Breast epithelium (tissue), 3 donors: Measurements from ENCODE around the gene RCC1.
A peak's percentile ranks its signal among the peaks of the same experiment; 100 is the strongest.

Experiments used
- POLR2AphosphoS5 ChIP-seq, 3 donors: sonication (generic); formaldehyde crosslinking; IDR thresholded peaks; one replicate each; pipeline ENCODE4 v1.6.1; 2017; ENCODE audit warnings: antibody characterized with exemption in 3 of 3
- TF ChIP-seq, protein P1 (sequence below), 3 donors: fragments of 450-650 bp; IDR thresholded peaks; one replicate each; pipeline ENCODE4 v1.5.1; 2016 to 2017; ENCODE audit warnings: antibody characterized with exemption in 3 of 3, mild to moderate bottlenecking in 3 of 3, moderate library complexity in 3 of 3

DNA sequence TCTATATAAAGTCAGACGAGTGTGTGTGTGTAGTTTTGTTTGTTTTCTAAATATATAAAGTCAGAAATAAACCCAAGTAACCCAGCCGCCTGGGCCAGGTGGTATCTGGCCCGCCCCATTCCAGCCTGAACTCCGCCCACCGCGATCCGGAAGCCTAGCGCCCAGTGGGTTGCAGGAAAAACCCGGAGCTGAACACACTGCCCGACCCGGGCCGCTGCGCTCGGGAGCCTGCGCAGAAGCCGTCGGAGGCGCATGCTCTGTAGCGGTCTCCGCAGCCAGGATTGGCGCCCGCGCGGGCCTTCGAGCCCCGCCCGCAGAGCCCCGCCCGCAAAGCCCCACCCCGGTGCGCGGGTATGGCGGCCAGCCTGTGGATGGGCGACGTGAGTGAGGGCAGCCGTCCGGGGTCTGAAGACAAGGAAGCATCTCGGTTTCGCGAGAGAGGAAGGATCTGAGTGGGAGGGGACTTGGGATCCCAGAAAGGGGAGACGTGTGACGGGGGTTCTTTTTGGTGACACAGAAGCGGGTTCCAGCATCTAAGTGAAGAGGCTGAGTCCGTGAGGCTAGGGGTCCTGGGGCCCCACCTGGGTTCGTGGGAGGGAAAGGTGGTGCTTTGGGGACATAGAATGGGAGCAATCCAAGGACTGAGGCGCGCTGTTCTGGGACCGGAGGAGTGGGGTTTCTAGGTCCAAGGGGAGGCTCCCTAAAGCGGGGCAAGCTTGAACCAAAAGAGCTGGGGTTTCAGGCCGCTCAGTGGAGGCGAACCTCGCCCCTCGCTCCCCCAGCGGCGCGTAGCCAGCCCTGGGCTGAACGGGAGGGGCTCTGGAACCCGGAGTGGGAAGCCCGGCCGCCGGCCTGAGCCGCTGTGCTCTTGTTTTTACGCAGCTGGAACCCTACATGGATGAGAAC, 47.2 kb downstream of the RCC1 start, which contains the start of gene TRNAU1AP:
- TF ChIP-seq, protein P1, sequence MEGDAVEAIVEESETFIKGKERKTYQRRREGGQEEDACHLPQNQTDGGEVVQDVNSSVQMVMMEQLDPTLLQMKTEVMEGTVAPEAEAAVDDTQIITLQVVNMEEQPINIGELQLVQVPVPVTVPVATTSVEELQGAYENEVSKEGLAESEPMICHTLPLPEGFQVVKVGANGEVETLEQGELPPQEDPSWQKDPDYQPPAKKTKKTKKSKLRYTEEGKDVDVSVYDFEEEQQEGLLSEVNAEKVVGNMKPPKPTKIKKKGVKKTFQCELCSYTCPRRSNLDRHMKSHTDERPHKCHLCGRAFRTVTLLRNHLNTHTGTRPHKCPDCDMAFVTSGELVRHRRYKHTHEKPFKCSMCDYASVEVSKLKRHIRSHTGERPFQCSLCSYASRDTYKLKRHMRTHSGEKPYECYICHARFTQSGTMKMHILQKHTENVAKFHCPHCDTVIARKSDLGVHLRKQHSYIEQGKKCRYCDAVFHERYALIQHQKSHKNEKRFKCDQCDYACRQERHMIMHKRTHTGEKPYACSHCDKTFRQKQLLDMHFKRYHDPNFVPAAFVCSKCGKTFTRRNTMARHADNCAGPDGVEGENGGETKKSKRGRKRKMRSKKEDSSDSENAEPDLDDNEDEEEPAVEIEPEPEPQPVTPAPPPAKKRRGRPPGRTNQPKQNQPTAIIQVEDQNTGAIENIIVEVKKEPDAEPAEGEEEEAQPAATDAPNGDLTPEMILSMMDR (IDR thresholded peaks at IDR 0.05): no peak
- TF ChIP-seq POLR2AphosphoS5 (IDR thresholded peaks at IDR 0.05): peak; percentile 65 to 90 (median 73)
